ENCODE measurements around the gene NRXN3.

Gene NRXN3

GRCh38 chr14:78798757-78799156, 628.6 kb downstream of the NRXN3 start:
- no peak for DNase-seq (ENCODE audit: low read depth in 2 of 2)

GRCh38 chr14:78805570-78805969, 635.4 kb downstream of the NRXN3 start:
- no peak for DNase-seq (ENCODE audit: low read depth in 2 of 2)

GRCh38 chr14:78823035-78823434, 652.9 kb downstream of the NRXN3 start:
- no peak for DNase-seq (ENCODE audit: low read depth in 2 of 2)

- DNase-seq (ENCODE audit: low read depth in 2 of 2), result no peak
Observed at GRCh38 chr14:78823516-78823915, 653.3 kb downstream of the NRXN3 start.

- no peak for DNase-seq (ENCODE audit: low read depth in 2 of 2)
Observed at GRCh38 chr14:78829274-78829673, 659.1 kb downstream of the NRXN3 start.

- DNase-seq (ENCODE audit: low read depth in 2 of 2), result no peak
Observed at GRCh38 chr14:78834766-78835451, 664.7 kb downstream of the NRXN3 start.

GRCh38 chr14:78835909-78836308, 665.7 kb downstream of the NRXN3 start:
- DNase-seq (ENCODE audit: low read depth in 2 of 2), result no peak

- DNase-seq (ENCODE audit: low read depth in 2 of 2), result peak; percentile 1 to 3
Observed at GRCh38 chr14:78836777-78837176, 666.6 kb downstream of the NRXN3 start.

GRCh38 chr14:78838959-78839358, 668.8 kb downstream of the NRXN3 start:
- no peak for DNase-seq (ENCODE audit: low read depth in 2 of 2)

- DNase-seq (ENCODE audit: low read depth in 2 of 2), result no peak
Observed at GRCh38 chr14:78840898-78841297, 670.7 kb downstream of the NRXN3 start.

- DNase-seq (ENCODE audit: low read depth in 2 of 2), result no peak
Observed at GRCh38 chr14:78847801-78848200, 677.6 kb downstream of the NRXN3 start.

- peak in 1 of 2 donors; percentile 11 for DNase-seq (ENCODE audit: low read depth in 2 of 2)
Observed at GRCh38 chr14:78848234-78848820, 678.2 kb downstream of the NRXN3 start.

GRCh38 chr14:78849952-78850351, 679.8 kb downstream of the NRXN3 start:
- DNase-seq (ENCODE audit: low read depth in 2 of 2), result no peak

GRCh38 chr14:78851189-78851588, 681.0 kb downstream of the NRXN3 start:
- no peak for DNase-seq (ENCODE audit: low read depth in 2 of 2)

GRCh38 chr14:78852040-78852439, 681.9 kb downstream of the NRXN3 start:
- no peak for DNase-seq (ENCODE audit: low read depth in 2 of 2)

GRCh38 chr14:78857974-78858373, 687.8 kb downstream of the NRXN3 start:
- no peak for DNase-seq (ENCODE audit: low read depth in 2 of 2)

GRCh38 chr14:78863143-78863542, 693.0 kb downstream of the NRXN3 start:
- DNase-seq (ENCODE audit: low read depth in 2 of 2), result no peak

- DNase-seq (ENCODE audit: low read depth in 2 of 2), result no peak
Observed at GRCh38 chr14:78872837-78873236, 702.7 kb downstream of the NRXN3 start.

- no peak for DNase-seq (ENCODE audit: low read depth in 2 of 2)
Observed at GRCh38 chr14:78873581-78873980, 703.4 kb downstream of the NRXN3 start.

- no peak for DNase-seq (ENCODE audit: low read depth in 2 of 2)
Observed at GRCh38 chr14:78875049-78875448, 704.9 kb downstream of the NRXN3 start.

GRCh38 chr14:78885884-78886283, 715.7 kb downstream of the NRXN3 start:
- no peak for DNase-seq (ENCODE audit: low read depth in 2 of 2)

- no peak for DNase-seq (ENCODE audit: low read depth in 2 of 2)
Observed at GRCh38 chr14:78897443-78897842, 727.3 kb downstream of the NRXN3 start.

- DNase-seq (ENCODE audit: low read depth in 2 of 2), result peak in 1 of 2 donors; percentile 0
Observed at GRCh38 chr14:78902010-78902623, 731.9 kb downstream of the NRXN3 start.
